A549 treated with dexamethasone at 1 μM for 4 hours (cell line): Measurements from ENCODE around the gene DCPS. TPM values are rescaled to one million over a fixed set of nuclear protein-coding genes. Genes with fewer than 3 reads are reported as not detected.

Experiments
- total RNA-seq: library from RNA; stranded (reverse); fragments of 200-300 nt; extraction: Qiagen RNA extraction; gene quantifications from 5 replicates; pipeline ENCODE4 v1.2.3, GENCODE V29; 2022

The DCPS gene, protein sequence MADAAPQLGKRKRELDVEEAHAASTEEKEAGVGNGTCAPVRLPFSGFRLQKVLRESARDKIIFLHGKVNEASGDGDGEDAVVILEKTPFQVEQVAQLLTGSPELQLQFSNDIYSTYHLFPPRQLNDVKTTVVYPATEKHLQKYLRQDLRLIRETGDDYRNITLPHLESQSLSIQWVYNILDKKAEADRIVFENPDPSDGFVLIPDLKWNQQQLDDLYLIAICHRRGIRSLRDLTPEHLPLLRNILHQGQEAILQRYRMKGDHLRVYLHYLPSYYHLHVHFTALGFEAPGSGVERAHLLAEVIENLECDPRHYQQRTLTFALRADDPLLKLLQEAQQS
- 18.5 to 20.7 TPM (median 19.2 TPM) in 5 replicates for total RNA-seq

GRCh38 chr11:126303623-126304456, at the start of gene DCPS:
TSS of gene DCPS (plus strand) at chr11:126304060. CDS start at chr11:126304081, 21 bp downstream.

GRCh38 chr11:126268708-126269579, 34.9 kb upstream of the DCPS start, which contains the start of the genes FOXRED1 and SRPRA:
TSS of gene FOXRED1 (plus strand) at chr11:126269154. CDS start at chr11:126269207, 53 bp downstream.
TSS of gene SRPRA (minus strand) at chr11:126268895. CDS start at chr11:126268804, 91 bp downstream.

DNA sequence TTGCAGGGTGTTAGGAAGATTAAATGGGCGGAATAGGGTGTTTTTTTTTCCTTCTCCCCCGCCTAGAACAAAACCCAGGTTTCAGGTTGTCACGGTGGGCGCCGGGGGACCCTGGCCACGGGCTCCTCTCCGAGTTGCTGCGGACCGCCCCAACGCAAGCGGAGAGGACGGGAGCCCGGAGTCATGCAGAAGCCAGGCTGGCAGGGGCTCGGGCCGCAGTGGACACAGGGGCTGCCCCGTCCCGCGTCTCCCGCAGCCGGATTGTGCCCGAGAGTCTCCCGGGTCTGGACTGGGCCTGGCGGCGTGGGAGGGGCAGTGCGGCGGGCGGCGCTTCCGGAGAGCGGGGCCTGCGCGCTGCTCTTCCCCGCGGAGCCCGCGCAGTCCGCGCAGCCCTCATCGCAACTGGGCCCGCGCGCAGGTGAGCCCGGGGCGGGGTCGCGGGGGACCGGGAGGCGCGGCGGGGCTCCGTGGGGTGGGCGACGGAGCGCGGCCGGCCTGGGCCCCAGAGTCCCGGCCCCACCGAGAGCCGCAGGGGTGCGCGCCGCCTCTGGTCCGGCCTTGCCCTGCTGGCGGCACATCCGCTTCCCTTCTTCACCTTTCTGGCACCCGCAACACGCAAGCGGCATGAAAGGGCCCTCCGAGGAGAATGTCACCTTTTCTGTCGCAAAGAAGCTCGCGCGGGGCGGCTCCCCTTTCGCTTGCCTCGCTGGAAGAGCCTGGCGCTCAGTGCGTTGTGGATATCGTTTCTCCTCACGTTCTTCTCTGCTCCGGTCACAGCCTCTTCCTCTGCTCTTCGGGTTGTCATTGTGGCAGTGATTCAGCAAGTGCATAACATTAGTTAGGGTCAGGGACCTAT, 20.9 kb upstream of the DCPS start, which contains the start of gene TIRAP:
TSS of gene TIRAP (plus strand) at position 358 of the 856 bp plus-strand sequence. CDS start 7,802 bp downstream, outside the sequence.

DNA sequence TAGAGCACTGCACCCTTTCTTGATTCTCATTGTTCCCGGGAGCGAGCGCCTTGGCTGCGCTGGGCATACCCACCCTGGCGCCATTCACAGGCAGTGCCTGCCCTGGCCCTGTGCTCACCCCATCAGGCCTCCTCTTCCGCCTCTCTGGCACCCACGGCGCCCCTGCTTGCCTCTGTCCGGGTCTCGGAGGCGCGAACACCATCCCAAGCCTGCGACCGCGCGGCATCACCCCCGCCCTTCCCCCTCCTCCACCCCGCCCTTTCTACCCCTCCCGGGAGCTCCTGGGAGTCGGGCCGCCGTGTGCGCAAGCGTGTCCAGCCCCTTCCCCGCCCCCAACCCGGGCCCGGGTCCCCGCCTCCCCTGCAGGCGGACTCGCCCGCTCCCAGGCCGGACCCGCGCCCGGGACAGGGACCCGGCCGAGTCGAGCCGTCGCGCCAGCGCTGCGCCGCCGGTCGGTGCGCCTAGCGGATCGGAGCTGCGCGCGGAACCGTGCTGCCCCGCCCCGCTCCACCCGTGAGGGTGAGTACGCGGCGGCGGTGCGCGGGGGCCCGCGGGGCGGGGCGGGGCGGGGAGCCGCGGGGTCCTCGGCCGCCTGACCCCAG, 51.6 kb downstream of the DCPS start, which contains the start of gene ST3GAL4:
TSS of gene ST3GAL4 (plus strand) at position 363 of the 602 bp plus-strand sequence. CDS start 50,470 bp downstream, outside the sequence.

Other genes starting within 250 kb of the DCPS start
- 1.2 to 2.9 TPM (median 1.6 TPM) in 5 replicates for gene CDON, start 241.2 kb upstream of the DCPS start, total RNA-seq
- 15.0 to 16.5 TPM (median 15.6 TPM) in 5 replicates for gene RPUSD4, start 92.4 kb upstream of the DCPS start, total RNA-seq
- gene FAM118B, start 92.3 kb upstream of the DCPS start, total RNA-seq, result 13.4 to 16.9 TPM (median 14.9 TPM) in 5 replicates
- gene SRPRA, start 35.2 kb upstream of the DCPS start, total RNA-seq, result 57.1 to 60.7 TPM (median 59.4 TPM) in 5 replicates
- gene FOXRED1, start 34.9 kb upstream of the DCPS start, total RNA-seq, result 18.8 to 23.1 TPM (median 21.6 TPM) in 5 replicates
- gene TIRAP, start 21.0 kb upstream of the DCPS start, total RNA-seq, result 5.6 to 7.5 TPM (median 6.6 TPM) in 5 replicates
- gene ST3GAL4, start 51.6 kb downstream of the DCPS start, total RNA-seq, result 28.4 to 32.6 TPM (median 30.7 TPM) in 5 replicates